Mesendoderm (in vitro differentiated cells): Measurements from ENCODE around the gene PHOX2A.

Source experiments
- DNase-seq: peaks from one replicate; pipeline ENCODE4 v3.0.0; 2013
- H2AK5ac ChIP-seq: 2 replicates; pipeline ENCODE4 v1.6.1; 2013; ENCODE audit warnings: low read length, inconsistent platforms
- H2BK120ac ChIP-seq: 2 replicates; pipeline ENCODE4 v1.6.1; 2013; ENCODE audit warnings: low read depth, mild to moderate bottlenecking, low read length, moderate library complexity, mixed read lengths
- H2BK15ac ChIP-seq: replicated peaks from 2 replicates; pipeline ENCODE4 v1.6.1; 2013; ENCODE audit warnings: low read depth, mild to moderate bottlenecking, moderate library complexity
- H2BK5ac ChIP-seq: 2 replicates; pipeline ENCODE4 v1.6.1; 2013; ENCODE audit warnings: low read length, inconsistent platforms
- H3K18ac ChIP-seq: 2 replicates; pipeline ENCODE4 v1.6.1; 2013; ENCODE audit warnings: mild to moderate bottlenecking, low read length, mixed read lengths
- H3K23ac ChIP-seq: one replicate; pipeline ENCODE4 v1.6.1; 2013; ENCODE audit warnings: low read length
- H3K27ac ChIP-seq: 2 replicates; pipeline ENCODE4 v1.5.1; 2013; ENCODE audit warnings: low read depth, mild to moderate bottlenecking, inconsistent platforms, low read length, moderate library complexity
- H3K27me3 ChIP-seq: 2 replicates; pipeline ENCODE4 v1.6.1; 2013; ENCODE audit warnings: low read length, control low read depth, mild to moderate bottlenecking, inconsistent platforms; ENCODE audit not compliant: insufficient read depth, poor library complexity
- H3K36me3 ChIP-seq: 2 replicates; pipeline ENCODE4 v1.6.1; 2013; ENCODE audit warnings: low read length, inconsistent platforms; ENCODE audit not compliant: control insufficient read depth, insufficient read depth
- H3K4ac ChIP-seq: one replicate; pipeline ENCODE4 v1.6.1; 2013; ENCODE audit warnings: low read depth, mild to moderate bottlenecking, low read length, moderate library complexity
- H3K4me1 ChIP-seq: 2 replicates; pipeline ENCODE4 v1.6.1; 2013; ENCODE audit warnings: low read depth, low read length, inconsistent platforms; ENCODE audit not compliant: control insufficient read depth
- H3K4me2 ChIP-seq: 2 replicates; pipeline ENCODE4 v1.6.1; 2013; ENCODE audit warnings: low read length
- H3K4me3 ChIP-seq: 2 replicates; pipeline ENCODE4 v1.5.1; 2013; ENCODE audit warnings: mild to moderate bottlenecking, low read length
- H3K56ac ChIP-seq: one replicate; pipeline ENCODE4 v1.6.1; 2013; ENCODE audit warnings: low read length
- H3K79me1 ChIP-seq: 2 replicates; pipeline ENCODE4 v1.6.1; 2013; ENCODE audit warnings: low read length, inconsistent platforms
- H3K79me2 ChIP-seq: 2 replicates; pipeline ENCODE4 v1.6.1; 2013; ENCODE audit warnings: mild to moderate bottlenecking, low read length; ENCODE audit not compliant: control insufficient read depth, insufficient read depth
- H3K9ac ChIP-seq: 2 replicates; pipeline ENCODE4 v1.6.1; 2013; ENCODE audit warnings: low read length, inconsistent platforms
- H4K5ac ChIP-seq: one replicate; pipeline ENCODE4 v1.6.1; 2013; ENCODE audit warnings: low read length
- H4K8ac ChIP-seq: one replicate; pipeline ENCODE4 v1.6.1; 2013; ENCODE audit warnings: low read depth, mild to moderate bottlenecking, control low read depth, low read length, moderate library complexity
- WGBS: extraction: QIAGEN DNeasy Blood & Tissue Kit; methylation state at CpG from one replicate; pipeline ENCODE4 v1.1.7; 2013; ENCODE audit warnings: low lambda C conversion rate, missing lambda C conversion rate; ENCODE audit not compliant: insufficient coverage; ENCODE audit errors: extremely low coverage; 5-methylcytosine and 5-hydroxymethylcytosine counted together

Gene PHOX2A

GRCh38 chr11:72254299-72254993 lies 10.5 kb upstream of the PHOX2A start:
- no peak overlapping the region for H3K27ac ChIP-seq
- H3K36me3 ChIP-seq, result no peaks in the 10 kb centered on the region
- no peak overlapping the region for H3K9ac ChIP-seq
- H3K79me1 ChIP-seq, result no peaks in the 10 kb centered on the region
- no peak overlapping the region for H2BK120ac ChIP-seq
- no peak overlapping the region for H3K56ac ChIP-seq
- no peak overlapping the region for H4K5ac ChIP-seq
- no peak overlapping the region for H3K18ac ChIP-seq
- no peaks in the 10 kb centered on the region for H3K4me1 ChIP-seq
- no peak overlapping the region for H2AK5ac ChIP-seq
- no peak overlapping the region for H3K4me3 ChIP-seq
- H4K8ac ChIP-seq, result no peak overlapping the region
- no peaks in the 10 kb centered on the region for H3K79me2 ChIP-seq
- no CpG with 5 or more reads among the region's 5 CpGs for WGBS
- no peak overlapping the region for H3K23ac ChIP-seq
- no peak overlapping the region for H3K4me2 ChIP-seq
- H3K4ac ChIP-seq, result no peak overlapping the region
- no peak overlapping the region for H2BK5ac ChIP-seq
- no peaks in the 10 kb centered on the region for H3K27me3 ChIP-seq
- H2BK15ac ChIP-seq, result no peak overlapping the region
- no peak for DNase-seq

- no peak overlapping the region for H2BK5ac ChIP-seq
- no peak overlapping the region for H2BK15ac ChIP-seq
- H3K18ac ChIP-seq, result no peak overlapping the region
- no peak overlapping the region for H3K56ac ChIP-seq
- no peak overlapping the region for H3K9ac ChIP-seq
- no peak overlapping the region for H3K23ac ChIP-seq
- no peaks in the 10 kb centered on the region for H3K79me1 ChIP-seq
- H3K36me3 ChIP-seq, result no peaks in the 10 kb centered on the region
- H4K5ac ChIP-seq, result no peak overlapping the region
- no peak overlapping the region for H3K27ac ChIP-seq
- no peak overlapping the region for H3K4me2 ChIP-seq
- peaks cover 2% of the 10 kb centered on the region for H3K4me1 ChIP-seq
- H2BK120ac ChIP-seq, result no peak overlapping the region
- H3K4me3 ChIP-seq, result no peak overlapping the region
- DNase-seq, result no peak
- no CpG with 5 or more reads among the region's 3 CpGs for WGBS
- no peak overlapping the region for H3K4ac ChIP-seq
- no peaks in the 10 kb centered on the region for H3K79me2 ChIP-seq
- H4K8ac ChIP-seq, result no peak overlapping the region
- no peak overlapping the region for H2AK5ac ChIP-seq
- H3K27me3 ChIP-seq, result no peaks in the 10 kb centered on the region
Measured at GRCh38 chr11:72253392-72253791, 9.4 kb upstream of the PHOX2A start.

GRCh38 chr11:72251614-72252013 lies 7.6 kb upstream of the PHOX2A start:
- H2BK120ac ChIP-seq, result no peak overlapping the region
- no peak overlapping the region for H3K4ac ChIP-seq
- no peak overlapping the region for H3K23ac ChIP-seq
- no peak overlapping the region for H2BK5ac ChIP-seq
- H3K79me1 ChIP-seq, result no peaks in the 10 kb centered on the region
- peaks cover 4% of the 10 kb centered on the region for H3K27me3 ChIP-seq
- no peak overlapping the region for H3K18ac ChIP-seq
- DNase-seq, result no peak
- H3K36me3 ChIP-seq, result no peaks in the 10 kb centered on the region
- H3K4me3 ChIP-seq, result no peak overlapping the region
- H3K9ac ChIP-seq, result no peak overlapping the region
- peaks cover 5% of the 10 kb centered on the region for H3K4me1 ChIP-seq
- no peak overlapping the region for H3K56ac ChIP-seq
- no peak overlapping the region for H2AK5ac ChIP-seq
- H4K8ac ChIP-seq, result no peak overlapping the region
- WGBS, result no CpG with 5 or more reads among the region's 5 CpGs
- H4K5ac ChIP-seq, result no peak overlapping the region
- H3K79me2 ChIP-seq, result no peaks in the 10 kb centered on the region
- H3K4me2 ChIP-seq, result no peak overlapping the region
- H3K27ac ChIP-seq, result no peak overlapping the region
- H2BK15ac ChIP-seq, result no peak overlapping the region

- Histone ChIP-seq H4K5ac (no peak overlapping the region), H3K27me3 (peaks cover 11% of the 10 kb centered on the region), H3K23ac (no peak overlapping the region), H3K36me3 (no peaks in the 10 kb centered on the region), H4K8ac (no peak overlapping the region), H2BK15ac (no peak overlapping the region), H3K9ac (no peak overlapping the region), H3K79me2 (no peaks in the 10 kb centered on the region), H3K4me3 (no peak overlapping the region), H3K56ac (no peak overlapping the region), H3K4me2 (no peak overlapping the region), H3K27ac (no peak overlapping the region), H3K4me1 (peaks cover 5% of the 10 kb centered on the region), H2BK120ac (no peak overlapping the region), H3K18ac (no peak overlapping the region), H3K79me1 (no peaks in the 10 kb centered on the region), H2AK5ac (no peak overlapping the region), H2BK5ac (no peak overlapping the region), H3K4ac (no peak overlapping the region)
- WGBS, result no CpG with 5 or more reads among the region's 24 CpGs
- no peak for DNase-seq
Measured at GRCh38 chr11:72250661-72251464, 6.9 kb upstream of the PHOX2A start.

GRCh38 chr11:72249961-72250360 lies 6.0 kb upstream of the PHOX2A start:
- H3K4ac ChIP-seq, result no peak overlapping the region
- H2BK5ac ChIP-seq, result no peak overlapping the region
- no CpG with 5 or more reads among the region's 5 CpGs for WGBS
- no peak overlapping the region for H3K4me3 ChIP-seq
- H3K36me3 ChIP-seq, result no peaks in the 10 kb centered on the region
- H3K9ac ChIP-seq, result no peak overlapping the region
- no peak for DNase-seq
- no peak overlapping the region for H3K56ac ChIP-seq
- no peaks in the 10 kb centered on the region for H3K79me1 ChIP-seq
- H3K27ac ChIP-seq, result no peak overlapping the region
- no peaks in the 10 kb centered on the region for H3K79me2 ChIP-seq
- H4K5ac ChIP-seq, result no peak overlapping the region
- H2BK15ac ChIP-seq, result no peak overlapping the region
- no peak overlapping the region for H2BK120ac ChIP-seq
- no peak overlapping the region for H3K18ac ChIP-seq
- H3K4me1 ChIP-seq, result peaks cover 5% of the 10 kb centered on the region
- no peak overlapping the region for H4K8ac ChIP-seq
- no peak overlapping the region for H2AK5ac ChIP-seq
- H3K27me3 ChIP-seq, result peaks cover 18% of the 10 kb centered on the region
- no peak overlapping the region for H3K4me2 ChIP-seq
- no peak overlapping the region for H3K23ac ChIP-seq
